ENCODE measurements around the gene GRIA2. TPM values are rescaled to one million over a fixed set of nuclear protein-coding genes. Genes with fewer than 3 reads are reported as not detected.

Gene GRIA2
- total RNA-seq, 2 donors from 2014 or later = 12.4 to 27.6 TPM

DNA sequence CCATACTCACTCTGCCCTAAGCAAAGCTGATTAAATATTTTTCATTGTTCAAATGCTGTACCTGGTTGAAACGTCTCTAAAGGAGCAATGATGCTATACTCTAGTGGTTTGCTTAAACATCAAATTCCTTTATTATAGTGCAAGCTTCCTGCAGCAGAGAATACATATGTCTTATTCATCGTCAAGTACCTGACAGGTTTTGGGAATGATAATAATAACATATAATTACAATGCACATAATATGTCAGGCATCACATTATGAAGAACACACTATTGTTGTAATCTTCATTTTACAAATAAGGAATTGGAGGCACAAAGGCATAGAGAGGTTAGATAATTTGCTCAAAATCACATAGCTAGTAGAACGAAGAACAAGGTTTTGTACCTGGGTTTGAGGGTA, 151.6 kb downstream of the GRIA2 start:
- no peaks in the 10 kb centered on the region for H3K27me3 ChIP-seq (replicated peaks; ENCODE audit: insufficient read depth)
- no peaks in the 10 kb centered on the region for H3K36me3 ChIP-seq
- no peak for ATAC-seq (ENCODE audit: insufficient number of reproducible peaks, low FRiP score, low read depth)
- no peaks in the 10 kb centered on the region for H3K9me3 ChIP-seq
- no peak for DNase-seq (ENCODE audit: low spot score)
- H3K27ac ChIP-seq = no peak overlapping the region
- TF ChIP-seq, protein P1, sequence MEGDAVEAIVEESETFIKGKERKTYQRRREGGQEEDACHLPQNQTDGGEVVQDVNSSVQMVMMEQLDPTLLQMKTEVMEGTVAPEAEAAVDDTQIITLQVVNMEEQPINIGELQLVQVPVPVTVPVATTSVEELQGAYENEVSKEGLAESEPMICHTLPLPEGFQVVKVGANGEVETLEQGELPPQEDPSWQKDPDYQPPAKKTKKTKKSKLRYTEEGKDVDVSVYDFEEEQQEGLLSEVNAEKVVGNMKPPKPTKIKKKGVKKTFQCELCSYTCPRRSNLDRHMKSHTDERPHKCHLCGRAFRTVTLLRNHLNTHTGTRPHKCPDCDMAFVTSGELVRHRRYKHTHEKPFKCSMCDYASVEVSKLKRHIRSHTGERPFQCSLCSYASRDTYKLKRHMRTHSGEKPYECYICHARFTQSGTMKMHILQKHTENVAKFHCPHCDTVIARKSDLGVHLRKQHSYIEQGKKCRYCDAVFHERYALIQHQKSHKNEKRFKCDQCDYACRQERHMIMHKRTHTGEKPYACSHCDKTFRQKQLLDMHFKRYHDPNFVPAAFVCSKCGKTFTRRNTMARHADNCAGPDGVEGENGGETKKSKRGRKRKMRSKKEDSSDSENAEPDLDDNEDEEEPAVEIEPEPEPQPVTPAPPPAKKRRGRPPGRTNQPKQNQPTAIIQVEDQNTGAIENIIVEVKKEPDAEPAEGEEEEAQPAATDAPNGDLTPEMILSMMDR (IDR thresholded peaks at IDR 0.05) = no peak
- peaks cover 0 to 6% of the 10 kb centered on the region in 2 donors for H3K4me1 ChIP-seq (ENCODE audit: control insufficient read depth in 1 of 2, low read depth in 2 of 2)
- no peak overlapping the region for H3K4me3 ChIP-seq

DNA sequence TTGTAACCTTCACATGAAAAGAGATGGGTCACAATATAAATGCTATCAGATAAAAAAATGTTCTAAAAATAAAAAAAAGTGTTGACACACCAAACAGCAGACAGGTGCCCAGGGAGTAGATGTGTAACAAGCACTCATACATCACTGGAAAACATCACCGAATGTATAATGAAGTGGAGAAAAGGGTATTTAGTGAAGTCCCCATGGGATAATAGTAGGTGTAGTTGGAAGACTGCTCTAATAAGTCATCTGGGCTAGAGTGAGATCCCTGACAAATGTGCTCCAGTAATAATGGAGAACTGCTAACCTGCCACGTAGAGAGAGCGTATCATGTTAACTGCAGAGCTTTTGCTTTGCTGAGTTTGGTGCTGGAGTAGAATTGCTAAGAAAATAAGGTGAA, 152.0 kb downstream of the GRIA2 start:
- DNase-seq (ENCODE audit: low spot score) (no peak), ATAC-seq (ENCODE audit: insufficient number of reproducible peaks, low FRiP score, low read depth) (no peak)
- no peak overlapping the region for H3K4me3 ChIP-seq
- peaks cover 0 to 4% of the 10 kb centered on the region in 2 donors for H3K4me1 ChIP-seq (ENCODE audit: control insufficient read depth in 1 of 2, low read depth in 2 of 2)
- H3K27ac ChIP-seq = no peak overlapping the region
- TF ChIP-seq, protein P1 (IDR thresholded peaks at IDR 0.05) = no peak
- no peaks in the 10 kb centered on the region for H3K27me3 ChIP-seq (replicated peaks; ENCODE audit: insufficient read depth)
- no peaks in the 10 kb centered on the region for H3K9me3 ChIP-seq
- H3K36me3 ChIP-seq = no peaks in the 10 kb centered on the region

DNA sequence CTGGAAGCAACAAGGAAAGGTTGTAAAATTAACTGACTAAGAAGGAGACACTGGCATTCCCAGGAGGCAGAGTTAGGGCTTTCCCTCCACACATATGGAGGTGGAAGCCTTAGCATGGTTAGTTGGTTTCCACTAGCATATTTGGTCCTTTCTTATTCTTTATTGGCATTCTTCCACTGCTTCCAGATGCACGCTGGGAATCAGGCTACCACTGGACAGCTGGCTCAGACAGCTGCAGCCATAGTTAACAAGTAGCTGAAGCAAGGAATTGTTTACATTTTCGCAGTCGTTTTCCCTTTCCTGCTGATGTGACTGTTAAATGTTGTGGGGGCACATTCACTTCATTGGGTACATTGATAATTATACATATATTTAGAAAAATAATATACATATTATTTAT, 169.2 kb downstream of the GRIA2 start:
- Histone ChIP-seq H3K27me3 (replicated peaks; ENCODE audit: insufficient read depth) (no peaks in the 10 kb centered on the region), H3K9me3 (no peaks in the 10 kb centered on the region), H3K4me1 (ENCODE audit: control insufficient read depth in 1 of 2, low read depth in 2 of 2) (no peaks in the 10 kb centered on the region), H3K4me3 (no peak overlapping the region), H3K36me3 (no peaks in the 10 kb centered on the region), H3K27ac (no peak overlapping the region)
- DNase-seq (ENCODE audit: low spot score) (no peak), ATAC-seq (ENCODE audit: insufficient number of reproducible peaks, low FRiP score, low read depth) (no peak)
- TF ChIP-seq, protein P1 (IDR thresholded peaks at IDR 0.05) = no peak

DNA sequence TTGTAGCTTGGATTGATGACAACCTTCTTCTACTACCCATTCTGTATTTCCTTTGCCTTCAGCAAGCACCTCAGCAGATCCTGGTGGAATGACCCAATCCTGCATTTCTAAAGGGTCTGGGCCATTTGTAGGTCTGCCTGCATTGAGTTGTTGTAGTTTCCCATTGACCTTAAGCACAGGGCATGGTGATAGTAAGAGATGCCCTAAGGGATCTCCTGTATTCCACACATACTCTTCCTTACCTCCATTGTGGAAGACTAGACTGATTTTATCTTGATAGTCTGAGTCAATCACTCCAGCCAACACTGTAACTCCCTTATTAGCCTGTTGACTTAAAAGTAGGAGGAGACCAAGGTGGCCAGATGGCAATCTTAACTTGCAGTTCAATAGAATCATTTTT, 184.5 kb downstream of the GRIA2 start:
- H3K36me3 ChIP-seq = no peaks in the 10 kb centered on the region
- H3K27me3 ChIP-seq (replicated peaks; ENCODE audit: insufficient read depth) = no peaks in the 10 kb centered on the region
- DNase-seq (ENCODE audit: low spot score) = no peak
- no peak overlapping the region for H3K4me3 ChIP-seq
- H3K4me1 ChIP-seq (ENCODE audit: control insufficient read depth in 1 of 2, low read depth in 2 of 2) = peaks cover 3 to 13% of the 10 kb centered on the region in 2 donors
- TF ChIP-seq, protein P1 (IDR thresholded peaks at IDR 0.05) = no peak
- ATAC-seq (ENCODE audit: insufficient number of reproducible peaks, low FRiP score, low read depth) = no peak
- H3K27ac ChIP-seq = no peak overlapping the region
- no peaks in the 10 kb centered on the region for H3K9me3 ChIP-seq

Other genes starting within 250 kb of the GRIA2 start
- gene PDGFC, start 248.9 kb upstream of the GRIA2 start, total RNA-seq = 10 to 100 TPM; 31.4 to 32.8 TPM
- 1 to 10 TPM; 7.9 to 9.7 TPM for gene GLRB, start 144.6 kb upstream of the GRIA2 start, total RNA-seq

Measured in thoracic aorta (tissue), 2 donors.